WTC11 (cell line): ENCODE results near the gene XNDC1N.

ENCODE experiments used
- CBFB ChIP-seq: sonication (generic); formaldehyde crosslinking; IDR thresholded peaks from 2 replicates; pipeline ENCODE4 v1.8.1; 2022; ENCODE audit warnings: mild to moderate bottlenecking, low read depth, missing genetic modification reagents
- ESRRA ChIP-seq: sonication (generic); formaldehyde crosslinking; IDR thresholded peaks from 2 replicates; pipeline ENCODE4 v1.8.1; 2022; ENCODE audit warnings: mild to moderate bottlenecking, missing genetic modification reagents, borderline replicate concordance
- ETV6 ChIP-seq: sonication (generic); formaldehyde crosslinking; IDR thresholded peaks from 2 replicates; pipeline ENCODE4 v1.8.1; 2022; ENCODE audit warnings: mild to moderate bottlenecking, missing genetic modification reagents
- HMGXB4 ChIP-seq: sonication (generic); formaldehyde crosslinking; IDR thresholded peaks from 2 replicates; pipeline ENCODE4 v1.8.1; 2023; ENCODE audit warnings: mild to moderate bottlenecking, moderate library complexity, missing genetic modification reagents
- JUN ChIP-seq: sonication (generic); formaldehyde crosslinking; IDR thresholded peaks from 2 replicates; pipeline ENCODE4 v1.8.0; 2023; ENCODE audit warnings: mild to moderate bottlenecking, missing genetic modification reagents
- NFE2L1 ChIP-seq: sonication (generic); formaldehyde crosslinking; IDR thresholded peaks from 2 replicates; pipeline ENCODE4 v1.8.1; 2023; ENCODE audit warnings: missing genetic modification reagents
- NR3C1 ChIP-seq: sonication (generic); formaldehyde crosslinking; conservative IDR thresholded peaks from 2 replicates; pipeline ENCODE4 v1.8.1; 2023; ENCODE audit warnings: low read depth, mild to moderate bottlenecking, missing genetic modification reagents
- PREB ChIP-seq: sonication (generic); formaldehyde crosslinking; IDR thresholded peaks from 2 replicates; pipeline ENCODE4 v1.8.1; 2022; ENCODE audit warnings: mild to moderate bottlenecking, missing genetic modification reagents, moderate library complexity, borderline replicate concordance
- SP1 ChIP-seq: sonication (generic); formaldehyde crosslinking; conservative IDR thresholded peaks from 2 replicates; pipeline ENCODE4 v1.8.1; 2022; ENCODE audit warnings: missing genetic modification reagents
- ZNF317 ChIP-seq: sonication (generic); formaldehyde crosslinking; IDR thresholded peaks from 2 replicates; pipeline ENCODE4 v1.8.1; 2023; ENCODE audit warnings: low read depth, mild to moderate bottlenecking, moderate library complexity, missing genetic modification reagents, borderline replicate concordance
- TF ChIP-seq, protein P1 (sequence below): fragments of 200-600 bp; IDR thresholded peaks from 2 replicates; pipeline ENCODE4 v1.8.0; 2022; ENCODE audit warnings: antibody characterized with exemption
- TF ChIP-seq, protein P2 (sequence below): sonication (generic); formaldehyde crosslinking; IDR thresholded peaks from 2 replicates; pipeline ENCODE4 v1.8.0; 2022; ENCODE audit warnings: mild to moderate bottlenecking, missing genetic modification reagents

- TF ChIP-seq, protein P1, sequence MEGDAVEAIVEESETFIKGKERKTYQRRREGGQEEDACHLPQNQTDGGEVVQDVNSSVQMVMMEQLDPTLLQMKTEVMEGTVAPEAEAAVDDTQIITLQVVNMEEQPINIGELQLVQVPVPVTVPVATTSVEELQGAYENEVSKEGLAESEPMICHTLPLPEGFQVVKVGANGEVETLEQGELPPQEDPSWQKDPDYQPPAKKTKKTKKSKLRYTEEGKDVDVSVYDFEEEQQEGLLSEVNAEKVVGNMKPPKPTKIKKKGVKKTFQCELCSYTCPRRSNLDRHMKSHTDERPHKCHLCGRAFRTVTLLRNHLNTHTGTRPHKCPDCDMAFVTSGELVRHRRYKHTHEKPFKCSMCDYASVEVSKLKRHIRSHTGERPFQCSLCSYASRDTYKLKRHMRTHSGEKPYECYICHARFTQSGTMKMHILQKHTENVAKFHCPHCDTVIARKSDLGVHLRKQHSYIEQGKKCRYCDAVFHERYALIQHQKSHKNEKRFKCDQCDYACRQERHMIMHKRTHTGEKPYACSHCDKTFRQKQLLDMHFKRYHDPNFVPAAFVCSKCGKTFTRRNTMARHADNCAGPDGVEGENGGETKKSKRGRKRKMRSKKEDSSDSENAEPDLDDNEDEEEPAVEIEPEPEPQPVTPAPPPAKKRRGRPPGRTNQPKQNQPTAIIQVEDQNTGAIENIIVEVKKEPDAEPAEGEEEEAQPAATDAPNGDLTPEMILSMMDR: no peak
- TF ChIP-seq, protein P2, sequence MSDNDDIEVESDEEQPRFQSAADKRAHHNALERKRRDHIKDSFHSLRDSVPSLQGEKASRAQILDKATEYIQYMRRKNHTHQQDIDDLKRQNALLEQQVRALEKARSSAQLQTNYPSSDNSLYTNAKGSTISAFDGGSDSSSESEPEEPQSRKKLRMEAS (CRISPR knock-in tag): no peak
- TF ChIP-seq ESRRA (CRISPR knock-in tag) (no peak), ZNF317 (CRISPR knock-in tag) (no peak), HMGXB4 (no peak), CBFB (CRISPR knock-in tag) (no peak), NFE2L1 (CRISPR knock-in tag) (no peak), NR3C1 (CRISPR knock-in tag) (no peak), ETV6 (no peak), SP1 (CRISPR knock-in tag) (no peak), PREB (no peak), JUN (CRISPR knock-in tag) (no peak)
Observed at GRCh38 chr11:71908218-71908617, 20.2 kb downstream of the XNDC1N start.
